NOMO-1 (cell line): ENCODE results near the gene PPP1R14C.
A peak's percentile ranks its signal among the peaks of the same experiment; 100 is the strongest.
"Not testable (repeated sequence)": the region's sequence is repeated elsewhere in the genome, so short reads cannot be mapped to it uniquely, and the experiment has no call there.

Experiments used
- DNase-seq, 2 experiments: peaks; one replicate each; lab custom pipeline; 2025; ENCODE audit not compliant: unreplicated experiment in 2 of 2; lab: John Stamatoyannopoulos, UW

PPP1R14C gene

GRCh38 chr6:150137711-150138110 lies 5.1 kb upstream of the PPP1R14C start:
- not testable (repeated sequence) for DNase-seq

DNA sequence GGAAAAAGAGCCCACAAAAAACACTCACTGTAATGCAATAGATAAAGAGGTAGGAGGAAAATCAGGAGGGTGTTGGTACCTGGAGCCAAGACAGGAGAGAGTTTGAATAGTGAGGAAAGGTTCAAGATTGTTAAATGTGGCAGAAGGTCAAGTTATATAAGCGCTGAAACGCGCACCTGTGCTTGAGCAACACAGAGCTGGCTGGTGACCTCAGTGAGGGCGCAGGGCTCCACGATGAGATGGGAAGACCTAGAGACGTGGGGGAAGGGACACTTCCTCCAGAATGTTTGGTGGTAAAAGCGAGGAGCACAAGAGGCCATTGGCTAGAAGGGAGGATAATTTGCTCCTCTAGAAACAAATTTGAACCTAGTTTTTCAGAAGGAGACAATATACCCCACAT lies 4.2 kb upstream of the PPP1R14C start:
- no peak for DNase-seq

- DNase-seq = no peak
Measured at GRCh38 chr6:150139533-150139932, 3.3 kb upstream of the PPP1R14C start.

DNA sequence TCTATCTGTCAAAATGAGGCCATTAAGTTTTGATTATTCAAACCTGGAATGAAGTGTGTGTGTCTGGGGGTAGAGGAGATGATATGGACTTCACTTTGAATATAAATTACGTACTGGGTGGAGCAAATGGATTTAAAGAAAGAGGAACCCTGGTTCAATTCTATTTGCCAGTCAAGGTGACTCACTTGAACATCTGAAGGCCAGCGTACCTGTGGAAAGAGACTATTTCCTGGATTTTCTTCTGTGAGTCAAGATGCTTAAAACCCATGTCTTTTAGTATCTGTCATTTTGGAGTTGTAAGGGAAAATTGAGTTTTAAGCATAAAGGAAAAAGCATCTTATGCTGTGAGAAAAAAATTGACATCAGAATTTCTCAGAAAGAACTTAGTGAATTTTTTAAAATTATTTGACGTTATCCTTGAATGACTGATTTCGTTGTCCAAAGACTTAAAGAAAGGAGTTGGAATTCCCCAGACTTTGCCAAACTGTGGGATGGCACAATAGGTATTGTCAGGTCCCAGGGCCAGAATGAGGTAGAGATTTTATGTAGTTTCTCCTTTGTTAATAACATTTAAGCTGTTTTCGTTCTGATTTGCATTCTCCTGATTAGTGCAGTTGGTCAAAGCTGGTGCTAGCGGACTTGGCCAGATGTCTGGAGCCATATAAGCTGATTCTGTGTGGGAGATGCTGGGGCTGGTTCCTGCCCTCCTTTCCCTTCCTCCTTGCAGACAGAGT lies 2.4 kb upstream of the PPP1R14C start:
- DNase-seq = no peak

GRCh38 chr6:150142097-150142669 lies 661 bp upstream of the PPP1R14C start:
- peak in 1 of 2 experiments; percentile 48 for DNase-seq

DNA sequence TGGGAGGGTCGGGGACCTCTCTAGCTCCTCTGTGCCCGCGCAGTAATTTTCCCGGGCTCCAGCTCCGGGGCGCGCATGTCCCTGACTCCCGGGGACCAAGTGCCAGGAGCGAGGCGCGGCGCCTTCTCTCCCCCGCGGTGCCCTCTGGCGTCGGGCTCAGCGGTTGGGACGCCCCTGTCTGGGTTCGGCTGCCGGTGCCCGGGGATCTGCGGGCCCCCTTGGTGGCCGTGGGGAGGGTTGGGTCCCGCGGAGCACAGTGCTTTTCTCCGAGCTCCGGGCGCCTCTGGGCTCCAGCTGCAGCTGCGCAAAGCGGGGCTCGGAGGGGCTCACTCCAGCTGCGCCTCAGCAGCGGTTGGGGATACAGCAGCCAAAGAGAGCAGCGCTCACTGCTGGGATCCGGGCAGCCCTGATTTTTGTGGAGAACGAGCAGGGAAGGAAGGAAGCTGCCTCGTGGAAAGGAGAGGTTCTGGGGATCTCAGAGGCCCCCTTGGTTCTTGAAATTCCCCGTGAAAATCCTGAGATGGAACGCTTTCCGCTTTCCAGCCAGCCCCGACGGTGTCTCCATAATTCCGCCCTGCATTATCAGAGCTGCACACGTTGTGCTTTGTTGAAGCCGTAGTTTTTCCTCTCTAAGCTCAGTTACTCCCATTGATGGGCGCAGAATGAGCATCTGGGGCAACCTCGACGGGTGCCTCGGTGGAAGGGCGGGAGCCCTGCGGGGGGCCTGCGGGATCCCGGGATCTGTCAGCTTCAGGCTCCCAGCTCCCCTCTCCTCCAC lies 861 bp downstream of the PPP1R14C start:
- no peak for DNase-seq

DNA sequence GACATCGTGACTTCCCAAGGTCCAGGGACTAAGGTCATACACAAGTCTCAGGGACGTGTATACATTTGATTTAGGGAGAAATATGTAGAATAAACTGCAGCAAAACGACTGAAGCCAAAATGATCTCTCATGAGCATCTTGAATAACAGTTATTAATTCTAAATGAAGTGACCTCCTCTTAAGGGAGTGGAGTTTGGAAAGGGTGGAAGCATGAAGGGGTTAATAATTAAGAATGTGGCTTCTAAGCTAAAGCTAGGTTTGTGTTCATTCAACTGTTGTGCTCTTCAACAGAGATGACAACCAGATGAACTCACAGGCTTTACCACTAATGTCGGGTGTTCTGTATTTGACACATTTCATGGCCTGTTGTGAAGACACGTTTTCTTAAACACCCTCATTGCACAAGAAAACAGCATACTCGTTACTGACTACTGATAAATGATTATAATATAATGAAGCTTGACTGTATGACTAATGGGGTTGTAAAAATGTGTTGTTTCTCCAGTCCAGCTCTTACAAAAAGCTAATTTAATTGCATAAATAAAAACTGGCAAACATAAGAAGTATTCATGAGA lies 1.5 kb downstream of the PPP1R14C start:
- DNase-seq = peak in 1 of 2 experiments; percentile 11

- peak in 1 of 2 experiments; percentile 59 for DNase-seq
Measured at GRCh38 chr6:150145427-150145826, 2.6 kb downstream of the PPP1R14C start.

DNA sequence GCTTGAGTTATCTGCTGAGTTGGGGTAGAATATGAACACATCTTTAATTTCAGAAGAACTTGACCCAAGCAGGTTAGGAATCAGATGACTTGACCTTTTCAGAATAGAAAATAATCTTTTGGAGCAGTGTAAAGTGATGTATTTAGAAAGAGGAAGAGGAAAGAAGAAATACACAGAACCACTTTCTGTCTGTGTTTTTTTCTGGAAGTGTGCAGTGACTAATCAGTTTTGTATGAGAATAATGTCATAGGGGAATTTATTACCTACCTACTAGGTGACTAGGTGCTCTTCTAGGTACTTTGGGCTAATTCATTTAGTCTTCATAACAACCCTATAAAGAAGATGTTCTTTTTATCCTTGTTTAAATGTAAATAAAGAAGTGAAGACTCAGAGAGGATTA lies 3.0 kb downstream of the PPP1R14C start:
- peak; percentile 35 to 87 for DNase-seq

GRCh38 chr6:150146436-150146835 lies 3.6 kb downstream of the PPP1R14C start:
- no peak for DNase-seq

DNA sequence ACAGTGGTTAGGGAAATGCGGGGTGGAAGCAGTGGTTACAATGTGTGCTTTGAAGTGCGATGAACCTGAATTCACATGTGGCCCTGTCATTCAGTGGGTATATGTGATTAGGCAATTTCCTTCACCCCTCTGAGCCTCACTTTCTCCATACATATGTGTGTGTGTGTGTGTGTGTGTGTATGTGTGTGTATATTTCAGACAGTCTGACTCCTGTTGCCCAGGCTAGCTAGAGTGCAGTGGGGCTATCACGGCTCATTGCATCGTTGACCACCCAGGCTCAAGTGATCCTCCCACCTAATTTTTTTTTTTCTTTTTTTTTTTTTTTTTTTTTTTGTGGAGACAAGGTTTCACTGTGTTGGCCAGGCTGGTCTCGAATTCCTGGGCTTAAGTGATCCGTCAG lies 6.3 kb downstream of the PPP1R14C start:
- no peak for DNase-seq

DNA sequence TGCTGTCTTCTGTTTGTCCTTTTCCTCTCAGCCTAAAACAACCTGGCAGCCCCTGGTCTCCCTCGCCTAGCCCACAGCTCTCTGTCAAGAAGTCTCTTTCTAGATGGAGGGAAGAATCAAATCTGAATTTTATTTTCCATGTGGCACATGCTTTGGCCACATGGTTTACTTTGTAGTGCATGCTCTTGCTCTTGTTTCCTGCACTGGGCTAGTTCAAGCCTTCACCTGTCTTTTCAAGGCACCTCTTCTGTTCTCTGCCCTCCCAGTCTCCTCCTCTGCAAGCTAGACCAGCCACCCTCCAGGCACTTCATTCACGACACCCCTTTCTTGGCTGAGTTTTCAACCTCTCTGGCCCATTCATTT lies 7.6 kb downstream of the PPP1R14C start:
- no peak for DNase-seq

- DNase-seq = peak in 1 of 2 experiments; percentile 29
Measured at GRCh38 chr6:150150821-150151646, 8.2 kb downstream of the PPP1R14C start.

- peak; percentile 56 to 95 for DNase-seq
Measured at GRCh38 chr6:150152891-150153876, 10.3 kb downstream of the PPP1R14C start.

DNA sequence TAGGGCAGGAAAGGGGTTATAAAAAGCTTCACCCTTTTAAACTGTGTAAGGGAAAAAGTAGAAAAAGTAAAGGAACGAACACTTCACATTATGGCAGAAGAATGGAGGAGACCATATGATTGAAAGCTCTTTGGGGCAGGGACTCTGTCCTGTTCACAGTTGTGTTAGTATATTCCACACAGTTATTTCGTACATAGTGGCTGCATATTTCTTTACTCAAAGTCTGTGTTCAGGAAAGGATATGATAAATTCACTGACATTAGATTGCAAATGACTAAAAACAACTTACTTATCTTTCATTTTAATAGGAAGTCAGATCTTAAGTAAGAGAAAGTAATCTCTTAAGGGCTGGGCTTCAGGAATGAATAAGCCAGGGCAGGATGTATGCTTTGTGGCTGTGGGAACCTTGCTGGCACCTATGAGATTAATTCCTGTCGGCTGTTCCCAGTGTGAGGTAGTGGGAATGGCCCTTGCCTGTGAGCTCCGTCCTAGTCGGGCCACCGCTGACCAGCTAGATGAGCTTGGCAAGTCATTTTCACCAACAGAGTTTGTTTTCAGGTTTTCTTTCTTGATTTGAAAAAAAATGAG lies 11.2 kb downstream of the PPP1R14C start:
- no peak for DNase-seq

- no peak for DNase-seq
Measured at GRCh38 chr6:150156460-150156859, 13.6 kb downstream of the PPP1R14C start.

DNA sequence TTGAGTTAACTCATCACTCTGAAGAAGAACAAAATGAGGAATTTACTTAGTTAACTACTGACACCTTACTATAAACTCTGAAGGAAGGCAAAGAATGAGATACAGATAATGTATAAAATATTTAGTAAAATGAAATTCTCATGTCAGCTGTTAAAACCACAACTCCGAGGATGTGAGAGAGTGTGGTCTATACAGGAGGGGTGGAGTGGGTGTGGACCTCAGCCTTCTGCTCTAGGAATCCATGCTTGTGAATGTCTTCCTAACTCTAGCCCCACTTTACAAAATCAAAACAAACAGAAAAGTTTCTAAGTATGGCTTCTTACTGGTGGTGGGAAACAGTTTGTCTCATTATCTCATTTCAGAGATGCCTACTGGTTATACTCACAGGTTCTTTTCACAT lies 14.2 kb downstream of the PPP1R14C start:
- DNase-seq = no peak

DNA sequence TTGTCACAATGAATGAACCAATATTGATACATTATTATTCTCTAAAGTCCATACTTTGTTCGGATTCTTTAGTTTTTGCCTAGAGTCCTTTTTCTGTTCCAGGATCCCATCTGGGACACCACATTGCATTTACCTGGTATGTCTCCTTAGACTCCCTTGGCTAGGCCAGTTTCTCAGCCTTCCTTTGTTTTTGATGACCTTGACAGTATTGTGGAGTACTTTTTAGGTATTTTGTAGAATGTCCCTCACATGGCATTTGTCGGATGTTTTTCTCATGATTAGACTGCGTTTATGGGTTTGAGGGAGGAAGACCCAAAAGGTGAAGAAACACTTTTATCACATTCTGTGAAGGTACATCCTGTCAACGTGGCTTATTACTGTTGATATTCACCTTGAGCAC lies 16.9 kb downstream of the PPP1R14C start:
- no peak for DNase-seq

GRCh38 chr6:150163970-150164369 lies 21.1 kb downstream of the PPP1R14C start:
- no peak for DNase-seq
